Smooth muscle cell (in vitro differentiated cells): ENCODE measurements around the gene DPP4. TPM values are rescaled to one million over a fixed set of nuclear protein-coding genes. Genes with fewer than 3 reads are reported as not detected.

Source experiments
- DNase-seq: peaks from one replicate; lab custom pipeline; 2025; ENCODE audit not compliant: unreplicated experiment; lab: John Stamatoyannopoulos, UW
- H2AFZ ChIP-seq: fragments of 200-600 bp; sonication (generic); 2 replicates; pipeline ENCODE4 v1.6.0; 2016; ENCODE audit warnings: antibody characterized with exemption, low read depth, mild to moderate bottlenecking
- H3F3A ChIP-seq: fragments of 200-600 bp; sonication (generic); 2 replicates; pipeline ENCODE4 v1.6.0; 2017; ENCODE audit warnings: antibody characterized with exemption, low read depth
- H3K27ac ChIP-seq: fragments of 200-600 bp; sonication (generic); 2 replicates; pipeline ENCODE4 v1.5.1; 2016; ENCODE audit warnings: low read depth, mild to moderate bottlenecking
- H3K27me3 ChIP-seq: fragments of 200-600 bp; sonication (generic); 2 replicates; pipeline ENCODE4 v1.6.1; 2016; ENCODE audit warnings: low read depth, mild to moderate bottlenecking
- H3K36me3 ChIP-seq: fragments of 200-600 bp; sonication (generic); 2 replicates; pipeline ENCODE4 v1.5.1; 2016; ENCODE audit warnings: low read depth
- H3K4me1 ChIP-seq: fragments of 200-600 bp; sonication (generic); 2 replicates; pipeline ENCODE4 v1.5.1; 2016; ENCODE audit warnings: low read depth
- H3K4me2 ChIP-seq: fragments of 200-600 bp; sonication (generic); 2 replicates; pipeline ENCODE4 v1.6.0; 2016; ENCODE audit warnings: mild to moderate bottlenecking
- H3K4me3 ChIP-seq: fragments of 200-600 bp; sonication (generic); 2 replicates; pipeline ENCODE4 v1.5.1; 2016; ENCODE audit warnings: mild to moderate bottlenecking
- H3K79me2 ChIP-seq: fragments of 200-600 bp; sonication (generic); 2 replicates; pipeline ENCODE4 v1.6.0; 2016; ENCODE audit warnings: low read depth, mild to moderate bottlenecking
- H3K9ac ChIP-seq: fragments of 200-600 bp; sonication (generic); 2 replicates; pipeline ENCODE4 v1.6.0; 2016; ENCODE audit warnings: low read depth
- H3K9me3 ChIP-seq: fragments of 200-600 bp; sonication (generic); replicated peaks from 2 replicates; pipeline ENCODE4 v1.5.1; 2016; ENCODE audit warnings: low read depth
- H4K20me1 ChIP-seq: fragments of 200-600 bp; sonication (generic); 2 replicates; pipeline ENCODE4 v1.6.0; 2016; ENCODE audit warnings: low read depth
- CTCF ChIP-seq: fragments of 200-600 bp; sonication (generic); IDR thresholded peaks from 2 replicates; pipeline ENCODE4 v1.5.1; 2017; ENCODE audit warnings: borderline replicate concordance, mild to moderate bottlenecking, antibody characterized with exemption; ENCODE audit not compliant: insufficient read depth, poor library complexity, severe bottlenecking
- WGBS: methylation state at CpG from one replicate; pipeline ENCODE4 v1.1.7; 2016; ENCODE audit warnings: low lambda C conversion rate; 5-methylcytosine and 5-hydroxymethylcytosine counted together
- polyA plus RNA-seq: library from polyadenylated mRNA; unstranded; fragments of >200 nt; fragmentation: Nextera tagmentation; extraction: Ambion mirVana; gene quantifications from 2 replicates; pipeline ENCODE4 v1.2.1, GENCODE V29; 2016
- total RNA-seq: library from RNA; depleted of rRNA; stranded (reverse); fragments of >200 nt; gene quantifications from 2 replicates; pipeline ENCODE4 v1.2.3, GENCODE V29; 2014

Gene DPP4
- total and polyA plus RNA-seq, 2 experiments from 2014 or later, result 17.6 to 32.0 TPM

GRCh38 chr2:161992531-161992930, 81.5 kb downstream of the DPP4 start:
- Histone ChIP-seq H3K4me3 (no peak overlapping the region), H3F3A (peaks cover 9% of the 10 kb centered on the region), H3K36me3 (no peaks in the 10 kb centered on the region), H3K9ac (peak overlapping the region; percentile 23), H3K9me3 (no peaks in the 10 kb centered on the region), H3K4me2 (peak overlapping the region; percentile 78), H2AFZ (no peak overlapping the region), H3K27me3 (no peaks in the 10 kb centered on the region), H4K20me1 (no peaks in the 10 kb centered on the region), H3K4me1 (peaks cover 14% of the 10 kb centered on the region), H3K27ac (peak overlapping the region; percentile 68), H3K79me2 (no peaks in the 10 kb centered on the region)
- WGBS, result 31% methylated on average over 3 of the region's 3 CpGs
- TF ChIP-seq CTCF, result no peak
- no peak for DNase-seq

- H3K9me3 ChIP-seq, result no peaks in the 10 kb centered on the region
- WGBS, result 38% methylated on average over 1 of the region's 1 CpG
- H3K9ac ChIP-seq, result peak overlapping the region; percentile 23
- no peak overlapping the region for H2AFZ ChIP-seq
- peaks cover 14% of the 10 kb centered on the region for H3K4me1 ChIP-seq
- H3K4me2 ChIP-seq, result peak overlapping the region; percentile 78
- peaks cover 9% of the 10 kb centered on the region for H3F3A ChIP-seq
- no peak for TF ChIP-seq CTCF
- DNase-seq, result no peak
- no peak overlapping the region for H3K4me3 ChIP-seq
- H3K79me2 ChIP-seq, result no peaks in the 10 kb centered on the region
- H4K20me1 ChIP-seq, result no peaks in the 10 kb centered on the region
- no peaks in the 10 kb centered on the region for H3K36me3 ChIP-seq
- peak overlapping the region; percentile 68 for H3K27ac ChIP-seq
- no peaks in the 10 kb centered on the region for H3K27me3 ChIP-seq
These were observed 82.0 kb downstream of the DPP4 start for GRCh38 chr2:161991991-161992390.

- peak overlapping the region; percentile 55 for H3K4me2 ChIP-seq
- 97% methylated on average over 1 of the region's 1 CpG for WGBS
- no peak for DNase-seq
These were observed 83.3 kb downstream of the DPP4 start for GRCh38 chr2:161990741-161991140.

More at GRCh38 chr2:161990741-161991140, 83.3 kb downstream of the DPP4 start:
- Histone ChIP-seq H3F3A (peaks cover 9% of the 10 kb centered on the region), H3K9ac (no peak overlapping the region), H3K36me3 (no peaks in the 10 kb centered on the region), H3K9me3 (no peaks in the 10 kb centered on the region), H3K79me2 (no peaks in the 10 kb centered on the region), H4K20me1 (no peaks in the 10 kb centered on the region), H3K27ac (peak overlapping the region; percentile 68), H3K27me3 (no peaks in the 10 kb centered on the region), H3K4me1 (peaks cover 14% of the 10 kb centered on the region), H2AFZ (no peak overlapping the region), H3K4me3 (no peak overlapping the region)
- no peak for TF ChIP-seq CTCF
